ENCODE data around the gene RGCC.

- no peak for TF ChIP-seq CTCF (IDR thresholded peaks at IDR 0.05; ENCODE audit: low read depth, low read length)
- TF ChIP-seq POLR2A (IDR thresholded peaks at IDR 0.05; ENCODE audit: extremely low read depth, insufficient read length): no peak
Measured at GRCh38 chr13:41520016-41520659, 62.8 kb downstream of the RGCC start.

Data from NB4 (cell line).